Measurements from ENCODE around the gene TNNT1.

GRCh38 chr19:55158848-55159749, 10.1 kb upstream of the TNNT1 start:
- TF ChIP-seq POLR2A (IDR thresholded peaks at IDR 0.05) (no peak), CTCF (IDR thresholded peaks at IDR 0.05) (no peak)

Measured in transverse colon (tissue), 3 donors.